ENCODE results near the gene ZDHHC11B.
"Not testable (repeated sequence)": the region's sequence is repeated elsewhere in the genome, so short reads cannot be mapped to it uniquely, and the experiment has no call there.

Gene ZDHHC11B

GRCh38 chr5:751992-752391 lies 32.5 kb downstream of the ZDHHC11B start:
- not testable (repeated sequence) for DNase-seq

- DNase-seq, result no peak
These were observed 33.0 kb downstream of the ZDHHC11B start for GRCh38 chr5:751496-751895.

GRCh38 chr5:750226-750625 lies 34.3 kb downstream of the ZDHHC11B start:
- not testable (repeated sequence) for DNase-seq

- DNase-seq, result no peak
These were observed 35.3 kb downstream of the ZDHHC11B start for GRCh38 chr5:749101-749670.

- DNase-seq, result not testable (repeated sequence)
These were observed 36.2 kb downstream of the ZDHHC11B start for GRCh38 chr5:748011-748980.

- DNase-seq, result not testable (repeated sequence)
These were observed 37.2 kb downstream of the ZDHHC11B start for GRCh38 chr5:747303-747844.

GRCh38 chr5:746258-746761 lies 38.2 kb downstream of the ZDHHC11B start:
- peak; percentile 11 for DNase-seq

- peak; percentile 11 for DNase-seq
These were observed 39.0 kb downstream of the ZDHHC11B start for GRCh38 chr5:745272-746142.

- not testable (repeated sequence) for DNase-seq
These were observed 40.7 kb downstream of the ZDHHC11B start for GRCh38 chr5:743696-744404.

GRCh38 chr5:742276-742675 lies 42.3 kb downstream of the ZDHHC11B start:
- DNase-seq, result not testable (repeated sequence)

- DNase-seq, result not testable (repeated sequence)
These were observed 50.4 kb downstream of the ZDHHC11B start for GRCh38 chr5:734145-734544.

GRCh38 chr5:732754-733454 lies 51.6 kb downstream of the ZDHHC11B start:
- DNase-seq, result not testable (repeated sequence)

- DNase-seq, result not testable (repeated sequence)
These were observed 55.3 kb downstream of the ZDHHC11B start for GRCh38 chr5:729225-729624.

GRCh38 chr5:727087-727486 lies 57.4 kb downstream of the ZDHHC11B start:
- DNase-seq, result not testable (repeated sequence)

GRCh38 chr5:723865-724264 lies 60.7 kb downstream of the ZDHHC11B start:
- not testable (repeated sequence) for DNase-seq

GRCh38 chr5:723309-723708 lies 61.2 kb downstream of the ZDHHC11B start:
- DNase-seq, result not testable (repeated sequence)

- not testable (repeated sequence) for DNase-seq
These were observed 65.2 kb downstream of the ZDHHC11B start for GRCh38 chr5:719379-719778.

- no peak for DNase-seq
These were observed 67.4 kb downstream of the ZDHHC11B start for GRCh38 chr5:717143-717542.

- not testable (repeated sequence) for DNase-seq
These were observed 67.8 kb downstream of the ZDHHC11B start for GRCh38 chr5:716740-717139.

GRCh38 chr5:715636-716035 lies 68.9 kb downstream of the ZDHHC11B start:
- DNase-seq, result not testable (repeated sequence)
